K562 (cell line): ENCODE data around the gene CHRNG. TPM values are rescaled to one million over a fixed set of nuclear protein-coding genes. Genes with fewer than 3 reads are reported as not detected.

ENCODE experiments used
- ATAC-seq: fragments of 200-7000 bp; cut with Tn5 transposase; 3 replicates; pipeline ENCODE4 v1.9.1; 2020; ENCODE audit warnings: moderate library complexity
- BruUV-seq: library from RNA; stranded (reverse); fragments of 400-500 nt; replicated peaks from 2 replicates; lab custom pipeline; 2021; lab: Mats Ljungman, UMichigan
- CTCF ChIA-PET: fragments of 300-600 bp; formaldehyde crosslinking; extraction: SDS; loops from one replicate; lab custom pipeline; 2021; ENCODE audit warnings: low intra/inter-chr PET ratio; lab: Yijun Ruan, JAX
- POLR2A ChIA-PET: fragments of 300-600, 350-650 bp; sonication (Branson Sonifier 250); formaldehyde crosslinking; extraction: SDS; loops from one replicate; lab custom pipeline; 2021; ENCODE audit warnings: antibody characterized with exemption, inconsistent platforms; lab: Yijun Ruan, JAX
- DNase-seq, 4 experiments: peaks; one replicate each; pipeline versions ENCODE4 v3.0.0 to v3.0.0-alpha.2; 2011 to 2018; ENCODE audit warnings: low spot score in 3 of 4, mixed read lengths in 3 of 4; ENCODE audit errors: extremely low read depth in 1 of 4
- FAIRE-seq: peaks from 2 replicates; lab custom pipeline; 2011; peaks lifted over from hg19 to GRCh38; lab: Jason Lieb, UNC
- H2AFZ ChIP-seq: 2 replicates; pipeline ENCODE4 v1.6.0; 2011; ENCODE audit warnings: low read depth, low read length, control low read depth, inconsistent platforms
- H3K27ac ChIP-seq: fragments of 200-600 bp; 3 replicates; pipeline ENCODE4 v1.8.0; 2011; ENCODE audit warnings: low read depth, mild to moderate bottlenecking, control low read depth, inconsistent platforms, low read length, moderate library complexity, mixed read lengths; ENCODE audit errors: extremely low read depth
- H3K27me3 ChIP-seq, 2 experiments: fragments of 300-600 bp in 1 of 2; 2 replicates in 1 of 2; 3 replicates in 1 of 2; pipeline versions ENCODE4 v1.6.0 to v1.8.0; 2011; ENCODE audit warnings: inconsistent platforms in 2 of 2, low read length in 2 of 2, mild to moderate bottlenecking in 1 of 2, mixed read lengths in 1 of 2, moderate library complexity in 1 of 2; ENCODE audit not compliant: control insufficient read depth in 2 of 2, insufficient read depth in 2 of 2
- H3K36me3 ChIP-seq: fragments of 300-600 bp; 3 replicates; pipeline ENCODE4 v1.8.0; 2011; ENCODE audit warnings: mild to moderate bottlenecking, low read length, inconsistent platforms; ENCODE audit not compliant: control insufficient read depth, insufficient read depth
- H3K4me1 ChIP-seq, 2 experiments: fragments of 200-600 bp in 1 of 2; replicated peaks in 1 of 2; 2 replicates in 1 of 2; 3 replicates in 1 of 2; pipeline versions ENCODE4 v1.5.1 to v1.8.0; 2011; ENCODE audit warnings: inconsistent platforms in 2 of 2, low read length in 2 of 2, mild to moderate bottlenecking in 1 of 2, mixed read lengths in 1 of 2, moderate library complexity in 1 of 2; ENCODE audit not compliant: control insufficient read depth in 2 of 2, insufficient read depth in 2 of 2
- H3K4me2 ChIP-seq: 2 replicates; pipeline ENCODE4 v1.6.1; 2011; ENCODE audit warnings: low read length, control low read depth, inconsistent platforms, mixed read lengths; ENCODE audit not compliant: insufficient read depth
- H3K4me3 ChIP-seq: fragments of 200-600 bp; sonication (generic), shearing (Covaris generic); 2 replicates; pipeline ENCODE4 v1.5.1; 2016; ENCODE audit warnings: control low read depth, inconsistent platforms
- H3K79me2 ChIP-seq: fragments of 200-600 bp; 3 replicates; pipeline ENCODE4 v1.8.0; 2011; ENCODE audit warnings: low read length, inconsistent platforms; ENCODE audit not compliant: control insufficient read depth, insufficient read depth
- H3K9ac ChIP-seq, 2 experiments: 2 replicates each; pipeline versions ENCODE4 v1.6.0 to v1.6.1; 2011; ENCODE audit warnings: low read depth in 2 of 2, low read length in 2 of 2, control low read depth in 1 of 2, inconsistent platforms in 1 of 2, mild to moderate bottlenecking in 1 of 2, mixed read lengths in 1 of 2; ENCODE audit not compliant: insufficient read depth in 1 of 2
- H3K9me1 ChIP-seq: one replicate; pipeline ENCODE4 v1.6.0; 2011; ENCODE audit warnings: inconsistent platforms, mild to moderate bottlenecking, low read length, moderate library complexity; ENCODE audit not compliant: control insufficient read depth, insufficient read depth
- H3K9me3 ChIP-seq: replicated peaks from 2 replicates; pipeline ENCODE4 v1.5.1; 2011; ENCODE audit warnings: low read depth, low read length, inconsistent platforms; ENCODE audit not compliant: control insufficient read depth, insufficient read depth
- H4K20me1 ChIP-seq: replicated peaks from 2 replicates; pipeline ENCODE4 v1.6.1; 2011; ENCODE audit warnings: low read length, inconsistent platforms, mixed read lengths; ENCODE audit not compliant: control insufficient read depth, insufficient read depth
- ASH1L ChIP-seq: fragments of 450-650 bp; IDR thresholded peaks from 2 replicates; pipeline ENCODE4 v1.6.1; 2018; ENCODE audit warnings: borderline replicate concordance, mild to moderate bottlenecking, low read depth; ENCODE audit not compliant: partially characterized antibody
- KDM2B ChIP-seq: fragments of 250-450 bp; sonication (Bioruptor Pico); IDR thresholded peaks from 2 replicates; pipeline ENCODE4 v1.8.0; 2021; ENCODE audit warnings: mild to moderate bottlenecking, moderate library complexity
- MAFG ChIP-seq: fragments of 450-650 bp; conservative IDR thresholded peaks from 2 replicates; pipeline ENCODE4 v1.6.1; 2016; ENCODE audit warnings: missing genetic modification characterization, missing compliant biosample characterization
- ZFP36 ChIP-seq: fragments of 150-350 bp; IDR thresholded peaks from 2 replicates; pipeline ENCODE4 v1.6.1; 2018; ENCODE audit warnings: low read length, low read depth; ENCODE audit not compliant: partially characterized antibody
- ZNF79 ChIP-seq: fragments of 250-450 bp; sonication (Bioruptor Pico); IDR thresholded peaks from 2 replicates; pipeline ENCODE4 v1.4.0; 2020; ENCODE audit warnings: low read depth, mild to moderate bottlenecking, moderate library complexity
- WGBS: fragments of 100-300 bp; shearing (Covaris generic); methylation state at CpG from one replicate; pipeline ENCODE4 v1.1.6; 2016; ENCODE audit warnings: low coverage, mixed read lengths; ENCODE audit not compliant: insufficient coverage; ENCODE audit errors: missing lambda C conversion rate; 5-methylcytosine and 5-hydroxymethylcytosine counted together
- in situ Hi-C: fragments of 300-500 bp; cut with MboI; formaldehyde crosslinking; loops from 4 replicates; pipeline ENCODE4 v1.15.0; 2018; ENCODE audit warnings: inconsistent platforms, mixed read lengths
- intact Hi-C: fragments of 100-400 bp; cut with micrococcal nuclease; formaldehyde crosslinking; loops from 2 replicates; pipeline ENCODE4 v1.14.2; 2022
- polyA plus RNA-seq, 8 experiments: library from polyadenylated mRNA; depleted of rRNA in 4 of 8; stranded (reverse) in 5 of 8; unstranded in 3 of 8; fragments of >200 nt; fragmentation: Nextera tagmentation in 2 of 8; fragmentation: Illumina TruSeq in 1 of 8; extraction: Ambion mirVana in 2 of 8; extraction: Trizol in 1 of 8; gene quantifications; 2 replicates each; pipeline versions ENCODE4 v1.2.1 to v1.2.3, GENCODE V29; 2011 to 2014; ENCODE audit warnings: inconsistent platforms in 1 of 8, missing spikeins in 1 of 8
- total RNA-seq, 7 experiments: library from RNA; depleted of rRNA in 6 of 7; stranded (reverse); fragments of >200 nt in 6 of 7; fragmentation: Illumina TruSeq in 2 of 7; extraction: Trizol in 2 of 7; gene quantifications; 2 replicates each; pipeline versions ENCODE4 v1.2.1 to v1.2.3, GENCODE V29; 2011 to 2021; ENCODE audit warnings: low replicate concordance in 1 of 7

CHRNG gene
- total and polyA plus RNA-seq, 9 of the 15 experiments (the other 6 are each of a cell fraction or from before 2014, with no cell fraction given), result not detected

DNA sequence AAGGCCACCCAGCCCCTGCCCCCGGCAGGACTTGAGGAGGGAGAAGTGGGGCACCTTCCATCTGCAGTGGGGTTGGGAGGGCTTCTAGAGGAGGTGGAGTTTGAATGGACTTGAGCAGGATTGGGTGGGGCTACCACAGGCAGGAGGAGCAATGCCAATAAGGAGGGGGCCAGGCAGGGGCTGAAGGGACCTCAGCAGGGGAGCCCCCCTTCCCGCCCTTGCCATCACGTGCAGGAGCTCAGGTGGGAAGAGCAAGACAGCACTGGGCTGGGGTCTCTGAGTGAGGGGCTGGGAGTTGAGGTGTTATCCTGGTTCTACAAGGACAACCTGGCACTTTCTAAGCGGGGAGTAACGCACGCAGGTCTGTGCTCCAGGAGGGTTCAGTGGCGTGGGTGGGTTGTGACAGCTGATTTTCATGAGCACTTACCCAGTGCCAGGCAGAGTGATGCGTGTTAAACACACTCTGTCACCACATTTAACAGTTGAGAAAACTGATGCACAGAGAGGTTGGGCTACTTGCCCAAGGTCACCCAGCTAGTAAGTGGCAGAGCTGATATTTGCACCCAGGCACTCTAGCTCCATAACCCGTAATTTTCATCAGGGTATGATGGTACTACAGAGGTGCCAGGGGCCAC lies 8.7 kb upstream of the CHRNG start:
- no peak overlapping the region for H3K4me2 ChIP-seq
- TF ChIP-seq ZFP36 (peak; percentile 51), KDM2B (CRISPR knock-in tag) (no peak), ZNF79 (CRISPR knock-in tag) (no peak), MAFG (tag) (no peak), ASH1L (no peak)
- no peak overlapping the region for H3K9ac ChIP-seq
- FAIRE-seq (no peak), ATAC-seq (no peak), DNase-seq (no peak)
- peaks cover 0 to 3% of the 10 kb centered on the region in 2 experiments; a peak in 2 of 5 replicates for H3K4me1 ChIP-seq
- POLR2A ChIA-PET, result interaction anchor here (1.8 kb wide), 1 partner anchor 15 kb away, joined by 5 read pairs; no protein-coding TSS in a partner anchor
- H3K9me3 ChIP-seq, result no peaks in the 10 kb centered on the region
- no peak overlapping the region for H3K4me3 ChIP-seq
- intact Hi-C loops (no loop called here), in situ Hi-C loops (no loop called here)
- no TSS peak for BruUV-seq
- peaks cover 0 to 33% of the 10 kb centered on the region in 2 experiments; a peak in 2 of 5 replicates for H3K27me3 ChIP-seq
- no peak overlapping the region for H3K27ac ChIP-seq
- H3K9me1 ChIP-seq, result no peaks in the 10 kb centered on the region
- no peaks in the 10 kb centered on the region for H3K36me3 ChIP-seq
- WGBS, result 15% methylated on average over 8 of the region's 9 CpGs
- no peak overlapping the region for H2AFZ ChIP-seq
- CTCF ChIA-PET, result no interaction called here
- no peaks in the 10 kb centered on the region for H3K79me2 ChIP-seq
- H4K20me1 ChIP-seq, result no peaks in the 10 kb centered on the region
